GM23248 (cell line): ENCODE measurements around the gene FCGR2B.
"Not testable (repeated sequence)": the region's sequence is repeated elsewhere in the genome, so short reads cannot be mapped to it uniquely, and the experiment has no call there.

Experiments
- EZH2 ChIP-seq: fragments of 200-600 bp; sonication (generic); IDR thresholded peaks from 2 replicates; pipeline ENCODE4 v1.6.1; 2018; ENCODE audit warnings: antibody characterized with exemption, mild to moderate bottlenecking; ENCODE audit not compliant: insufficient read depth, poor library complexity, severe bottlenecking
- EZH2phosphoT487 ChIP-seq: fragments of 200-600 bp; sonication (generic); IDR thresholded peaks from 2 replicates; pipeline ENCODE4 v1.6.1; 2018; ENCODE audit warnings: antibody characterized with exemption, moderate library complexity, mild to moderate bottlenecking, low read depth; ENCODE audit not compliant: insufficient read depth

DNA sequence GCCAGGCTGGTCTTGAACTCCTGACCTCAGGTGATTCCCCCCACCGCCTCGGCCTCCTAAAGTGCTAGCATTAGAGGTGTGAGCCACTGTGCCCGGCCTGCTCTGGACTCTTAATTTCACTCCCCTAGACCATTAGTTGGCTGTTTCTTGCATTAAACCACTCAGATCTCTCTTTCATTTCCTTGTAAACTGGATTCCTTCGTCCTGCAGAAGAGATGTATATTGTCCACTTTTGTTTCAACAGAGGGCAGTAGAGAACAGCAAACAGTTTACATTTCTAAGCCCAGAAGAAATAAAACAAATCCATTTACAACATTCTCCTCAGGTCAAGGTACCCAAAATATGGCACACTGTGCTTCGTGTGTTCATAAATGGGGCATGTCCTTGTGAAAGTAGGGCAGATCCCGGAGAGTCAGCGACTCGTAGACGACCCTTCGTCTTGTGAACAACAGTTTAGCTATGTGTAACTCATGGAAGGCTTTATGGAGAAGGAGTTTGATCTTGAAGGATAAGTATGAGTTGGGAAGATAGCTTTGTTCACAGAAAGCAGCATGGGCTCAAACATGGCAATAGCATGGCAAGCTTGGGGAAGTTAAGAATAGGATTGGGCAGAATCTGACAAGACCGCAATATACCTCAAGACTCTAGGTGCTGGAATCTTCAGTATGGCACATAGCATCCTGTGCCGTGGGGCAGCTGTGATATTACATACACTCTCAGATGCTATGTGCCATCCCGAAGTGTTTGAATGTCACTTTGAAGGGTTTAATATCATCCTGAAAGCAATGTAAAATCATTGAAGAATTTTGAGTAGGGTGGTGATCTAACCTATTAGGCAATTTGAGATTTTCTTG is 15.2 kb upstream of the FCGR2B start:
- not testable (repeated sequence) for TF ChIP-seq EZH2, EZH2phosphoT487
